ENCODE measurements around the gene AZIN2. TPM values are rescaled to one million over a fixed set of nuclear protein-coding genes. Genes with fewer than 3 reads are reported as not detected.

Gene AZIN2
- total and polyA plus RNA-seq, 10 of the 15 experiments (the other 5 are each of a cell fraction or from before 2014, with no cell fraction given) = 0.02 to 0.85 (median 0.23) TPM

DNA sequence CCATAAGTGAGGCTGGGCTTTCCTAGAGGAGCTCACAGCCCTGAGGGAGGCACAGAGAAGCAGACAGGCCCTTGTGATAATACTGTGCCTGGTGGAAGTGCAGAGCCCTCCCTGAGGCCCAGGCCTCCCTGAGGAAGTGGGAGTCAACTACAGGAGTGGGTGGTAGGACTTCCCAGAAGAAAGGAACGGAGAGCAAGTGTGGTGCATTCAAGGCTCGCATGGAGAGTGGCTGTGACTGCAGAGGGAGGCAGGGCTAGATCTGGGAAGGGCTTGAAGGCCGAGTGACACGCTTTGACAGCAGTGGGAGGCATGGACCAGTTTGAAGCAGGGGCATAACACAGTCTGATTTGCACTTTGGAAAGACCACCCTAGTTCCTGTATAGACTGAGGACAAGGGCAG is 37.3 kb downstream of the AZIN2 start:
- ATAC-seq = no peak
- H3K4me3 ChIP-seq = no peak overlapping the region
- H3K36me3 ChIP-seq (ENCODE audit: control insufficient read depth in 2 of 2, insufficient read depth in 2 of 2, low read length in 1 of 2) = no peaks in the 10 kb centered on the region
- H3K9me3 ChIP-seq (replicated peaks; ENCODE audit: control insufficient read depth, insufficient read depth, low read length) = no peaks in the 10 kb centered on the region
- BruUV-seq (replicated peaks) = no TSS peak
- ChIA-PET POLR2A (no interaction called here), SMC1A (ENCODE audit: uncharacterized antibody, unreplicated experiment) (no interaction called here), RAD21 (ENCODE audit: unreplicated experiment) (interaction anchor here (1.0 kb wide), 1 partner anchor 30 kb away, joined by 3 read pairs; no protein-coding TSS in a partner anchor), CTCF (no interaction called here)
- no peaks in the 10 kb centered on the region for H3K79me2 ChIP-seq (ENCODE audit: control insufficient read depth, insufficient read depth, low read length)
- H3K9ac ChIP-seq (ENCODE audit: control insufficient read depth, insufficient read depth, low read length) = no peak overlapping the region
- no peak for FAIRE-seq
- in situ Hi-C loops (cut with MboI) (no loop called here), intact Hi-C loops (cut with micrococcal nuclease; ENCODE audit: unreplicated experiment) (no loop called here)
- no peak for DNase-seq (ENCODE audit: low read depth, low spot score)
- 84% methylated on average over 4 of the region's 4 CpGs for WGBS (ENCODE audit: insufficient coverage, insufficient replicate concordance, low lambda C conversion rate, missing lambda C conversion rate)
- H3K4me2 ChIP-seq (ENCODE audit: control insufficient read depth, insufficient read depth) = no peak overlapping the region
- TF ChIP-seq CHD4 (IDR thresholded peaks at IDR 0.05) (no peak), STAT1 (conservative IDR thresholded peaks at IDR 0.05) (no peak), SMAD5 (IDR thresholded peaks at IDR 0.05; ENCODE audit: low read depth) (no peak)
- TF ChIP-seq, protein P1, sequence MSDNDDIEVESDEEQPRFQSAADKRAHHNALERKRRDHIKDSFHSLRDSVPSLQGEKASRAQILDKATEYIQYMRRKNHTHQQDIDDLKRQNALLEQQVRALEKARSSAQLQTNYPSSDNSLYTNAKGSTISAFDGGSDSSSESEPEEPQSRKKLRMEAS (IDR thresholded peaks at IDR 0.05; ENCODE audit: low read depth, low read length) = no peak
- no peak overlapping the region for H3K27ac ChIP-seq (ENCODE audit: control insufficient read depth, insufficient read depth)
- H3K27me3 ChIP-seq (replicated peaks in 1 of 2; ENCODE audit: control insufficient read depth in 2 of 2, insufficient read depth in 2 of 2, low read length in 1 of 2) = no peaks in the 10 kb centered on the region
- H2AFZ ChIP-seq (ENCODE audit: control insufficient read depth, low read depth, low read length) = no peak overlapping the region
- H4K20me1 ChIP-seq (ENCODE audit: control insufficient read depth, insufficient read depth) = no peaks in the 10 kb centered on the region
- H3K4me1 ChIP-seq (ENCODE audit: control insufficient read depth, insufficient read depth, low read length) = peaks cover 10% of the 10 kb centered on the region

DNA sequence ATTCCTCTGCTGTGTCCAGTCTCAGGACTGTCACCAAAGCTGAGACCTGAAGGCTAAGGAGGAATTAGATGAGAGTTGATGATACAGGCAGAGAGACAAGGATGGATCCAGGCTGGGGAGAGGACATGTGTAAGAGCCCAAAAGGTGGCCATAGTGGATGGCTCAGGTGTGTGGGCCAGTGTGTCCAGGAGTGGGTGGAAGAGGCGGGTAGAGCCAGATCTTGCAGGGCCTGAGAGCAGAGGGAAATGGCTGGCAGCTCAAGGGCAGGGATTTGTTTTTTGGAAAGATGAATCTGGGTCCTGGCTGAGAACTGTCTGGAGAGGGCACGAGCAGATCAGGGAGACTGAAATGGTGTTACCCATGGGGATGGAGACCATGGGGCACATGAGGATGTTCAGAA is 38.1 kb downstream of the AZIN2 start:
- FAIRE-seq = no peak
- RAD21 ChIA-PET (ENCODE audit: unreplicated experiment) = no interaction called here
- Histone ChIP-seq H3K4me1 (ENCODE audit: control insufficient read depth, insufficient read depth, low read length) (peaks cover 10% of the 10 kb centered on the region), H2AFZ (ENCODE audit: control insufficient read depth, low read depth, low read length) (peak overlapping the region; percentile 17), H3K27ac (ENCODE audit: control insufficient read depth, insufficient read depth) (no peak overlapping the region), H3K4me3 (no peak overlapping the region), H3K79me2 (ENCODE audit: control insufficient read depth, insufficient read depth, low read length) (no peaks in the 10 kb centered on the region), H3K4me2 (ENCODE audit: control insufficient read depth, insufficient read depth) (no peak overlapping the region), H3K9me3 (replicated peaks; ENCODE audit: control insufficient read depth, insufficient read depth, low read length) (no peaks in the 10 kb centered on the region), H3K27me3 (replicated peaks in 1 of 2; ENCODE audit: control insufficient read depth in 2 of 2, insufficient read depth in 2 of 2, low read length in 1 of 2) (no peaks in the 10 kb centered on the region), H3K9ac (ENCODE audit: control insufficient read depth, insufficient read depth, low read length) (no peak overlapping the region), H4K20me1 (ENCODE audit: control insufficient read depth, insufficient read depth) (no peaks in the 10 kb centered on the region), H3K36me3 (ENCODE audit: control insufficient read depth in 2 of 2, insufficient read depth in 2 of 2, low read length in 1 of 2) (no peaks in the 10 kb centered on the region)
- BruUV-seq (replicated peaks) = no TSS peak
- ATAC-seq = no peak
- in situ Hi-C loops (cut with MboI) = no loop called here
- intact Hi-C loops (cut with micrococcal nuclease; ENCODE audit: unreplicated experiment) = no loop called here
- TF ChIP-seq TARDBP (IDR thresholded peaks at IDR 0.05; ENCODE audit: borderline replicate concordance) (no peak), NFXL1 (IDR thresholded peaks at IDR 0.05; ENCODE audit: borderline replicate concordance) (no peak), ESRRA (IDR thresholded peaks at IDR 0.05; ENCODE audit: low read length) (no peak), RELA (IDR thresholded peaks at IDR 0.05; ENCODE audit: borderline replicate concordance, partially characterized antibody) (no peak), MYB (IDR thresholded peaks at IDR 0.05; ENCODE audit: borderline replicate concordance, low read depth, low read length) (no peak), SUPT20H (IDR thresholded peaks at IDR 0.05; ENCODE audit: borderline replicate concordance, control insufficient read depth, low read depth, low read length) (no peak), MYC (IDR thresholded peaks at IDR 0.05; ENCODE audit: insufficient read depth, insufficient read length, insufficient replicate concordance, low read length, severe bottlenecking) (no peak), POLR2AphosphoS2 (IDR thresholded peaks at IDR 0.05; ENCODE audit: low read depth, low read length) (no peak), SMARCA5 (IDR thresholded peaks at IDR 0.05) (no peak), IKZF1 (conservative IDR thresholded peaks at IDR 0.05) (no peak)
- TF ChIP-seq, protein P2, sequence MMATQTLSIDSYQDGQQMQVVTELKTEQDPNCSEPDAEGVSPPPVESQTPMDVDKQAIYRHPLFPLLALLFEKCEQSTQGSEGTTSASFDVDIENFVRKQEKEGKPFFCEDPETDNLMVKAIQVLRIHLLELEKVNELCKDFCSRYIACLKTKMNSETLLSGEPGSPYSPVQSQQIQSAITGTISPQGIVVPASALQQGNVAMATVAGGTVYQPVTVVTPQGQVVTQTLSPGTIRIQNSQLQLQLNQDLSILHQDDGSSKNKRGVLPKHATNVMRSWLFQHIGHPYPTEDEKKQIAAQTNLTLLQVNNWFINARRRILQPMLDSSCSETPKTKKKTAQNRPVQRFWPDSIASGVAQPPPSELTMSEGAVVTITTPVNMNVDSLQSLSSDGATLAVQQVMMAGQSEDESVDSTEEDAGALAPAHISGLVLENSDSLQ (IDR thresholded peaks at IDR 0.05) = no peak
- POLR2A ChIA-PET = no interaction called here
- SMC1A ChIA-PET (ENCODE audit: uncharacterized antibody, unreplicated experiment) = no interaction called here
- CTCF ChIA-PET = interaction anchor here (1.2 to 1.4 kb wide), 3 partner anchors 62 to 494 kb away, joined by 3 read pairs; partner anchors contain the start of gene TRIM62
- WGBS (ENCODE audit: insufficient coverage, insufficient replicate concordance, low lambda C conversion rate, missing lambda C conversion rate) = 26% methylated on average over 2 of the region's 2 CpGs
- DNase-seq (ENCODE audit: low read depth, low spot score) = no peak
